GM12878 (cell line): ENCODE measurements around the gene PCBP1. TPM values are rescaled to one million over a fixed set of nuclear protein-coding genes. Genes with fewer than 3 reads are reported as not detected.

Source experiments
- ATF2 ChIP-seq: IDR thresholded peaks from 2 replicates; pipeline ENCODE4 v1.6.1; 2012; ENCODE audit warnings: low read length, inconsistent platforms
- CREB1 ChIP-seq: IDR thresholded peaks from 2 replicates; pipeline ENCODE4 v1.6.1; 2012; ENCODE audit warnings: low read depth, mild to moderate bottlenecking, inconsistent platforms
- CUX1 ChIP-seq: IDR thresholded peaks from 2 replicates; pipeline ENCODE4 v1.6.1; 2012; ENCODE audit warnings: improper control_type of control experiment, low read depth, low read length; ENCODE audit not compliant: insufficient replicate concordance
- DPF2 ChIP-seq: fragments of 450-650 bp; IDR thresholded peaks from 2 replicates; pipeline ENCODE4 v1.6.1; 2017; ENCODE audit warnings: mild to moderate bottlenecking
- ESRRA ChIP-seq: IDR thresholded peaks from 2 replicates; pipeline ENCODE4 v1.6.1; 2012; ENCODE audit warnings: mild to moderate bottlenecking, low read length, improper control_type of control experiment
- FOXK2 ChIP-seq: fragments of 450-650 bp; IDR thresholded peaks from 2 replicates; pipeline ENCODE4 v1.6.1; 2017; ENCODE audit warnings: mild to moderate bottlenecking, moderate library complexity
- IKZF1 ChIP-seq: fragments of 450-650 bp; conservative IDR thresholded peaks from 2 replicates; pipeline ENCODE4 v1.6.1; 2017; ENCODE audit warnings: antibody characterized with exemption, mild to moderate bottlenecking
- MLLT1 ChIP-seq: fragments of 450-650 bp; IDR thresholded peaks from 2 replicates; pipeline ENCODE4 v1.6.1; 2016; ENCODE audit warnings: mild to moderate bottlenecking
- MXI1 ChIP-seq: fragments of 150-350 bp; IDR thresholded peaks from 2 replicates; pipeline ENCODE4 v1.6.1; 2011; ENCODE audit warnings: low read depth, mild to moderate bottlenecking, inconsistent platforms, low read length, improper control_type of control experiment
- NFYB ChIP-seq: IDR thresholded peaks from 2 replicates; pipeline ENCODE4 v1.6.1; 2011; ENCODE audit warnings: low read depth, mild to moderate bottlenecking, low read length, improper control_type of control experiment, moderate library complexity; ENCODE audit not compliant: insufficient read depth
- PML ChIP-seq: IDR thresholded peaks from 2 replicates; pipeline ENCODE4 v1.6.1; 2012; ENCODE audit warnings: low read length, inconsistent platforms
- POLR2AphosphoS2 ChIP-seq: IDR thresholded peaks from 2 replicates; pipeline ENCODE4 v1.6.1; 2011; ENCODE audit warnings: low read depth, mild to moderate bottlenecking, low read length, improper control_type of control experiment, moderate library complexity
- SMARCA5 ChIP-seq: fragments of 450-650 bp; IDR thresholded peaks from 2 replicates; pipeline ENCODE4 v1.6.1; 2017; ENCODE audit warnings: mild to moderate bottlenecking
- SMC3 ChIP-seq: IDR thresholded peaks from 2 replicates; pipeline ENCODE4 v1.6.1; 2011; ENCODE audit warnings: low read length, improper control_type of control experiment, borderline replicate concordance
- SUZ12 ChIP-seq: fragments of 200-600 bp; sonication (generic); IDR thresholded peaks from one replicate; pipeline ENCODE4 v1.6.1; 2018; ENCODE audit warnings: antibody characterized with exemption, mild to moderate bottlenecking; ENCODE audit not compliant: unreplicated experiment
- WRNIP1 ChIP-seq: IDR thresholded peaks from 2 replicates; pipeline ENCODE4 v1.6.1; 2011; ENCODE audit warnings: low read depth, low read length, improper control_type of control experiment, borderline replicate concordance
- YY1 ChIP-seq: IDR thresholded peaks from 2 replicates; pipeline ENCODE4 v1.6.1; 2011; ENCODE audit warnings: low read depth, mild to moderate bottlenecking, low read length
- ZNF24 ChIP-seq: fragments of 450-650 bp; IDR thresholded peaks from 2 replicates; pipeline ENCODE4 v1.6.1; 2017; ENCODE audit warnings: antibody characterized with exemption, mild to moderate bottlenecking
- polyA plus RNA-seq, 11 experiments: library from polyadenylated mRNA; depleted of rRNA in 4 of 11; unstranded in 6 of 11; stranded (reverse) in 5 of 11; fragments of >200 nt; fragmentation: Nextera tagmentation in 4 of 11; fragmentation: Illumina TruSeq in 1 of 11; extraction: Ambion mirVana in 4 of 11; extraction: Trizol in 1 of 11; gene quantifications; 1 replicate in 1 of 11; 2 replicates in 10 of 11; pipeline versions ENCODE4 v1.2.1 to v1.2.3, GENCODE V29; 2011 to 2016; ENCODE audit warnings: inconsistent platforms in 2 of 11, missing spikeins in 2 of 11, low read depth in 1 of 11
- total RNA-seq, 4 experiments: library from RNA; depleted of rRNA in 3 of 4; stranded (reverse); fragments of >200 nt in 3 of 4; fragmentation: Illumina TruSeq in 1 of 4; extraction: Trizol in 1 of 4; gene quantifications; 2 replicates each; pipeline versions ENCODE4 v1.2.1 to v1.2.3, GENCODE V29; 2013 to 2021
- TF ChIP-seq, protein P1 (sequence below): IDR thresholded peaks from 2 replicates; pipeline ENCODE4 v1.6.1; 2011; ENCODE audit warnings: mild to moderate bottlenecking, low read depth, low read length, moderate library complexity; ENCODE audit not compliant: insufficient replicate concordance

PCBP1 gene
- total and polyA plus RNA-seq, 10 of the 15 experiments (the other 5 are each of a cell fraction or from before 2014, with no cell fraction given): 24.4 to 494 (median 130) TPM

GRCh38 chr2:70132244-70133126 lies 45.2 kb downstream of the PCBP1 start (continued):
- TF ChIP-seq WRNIP1: no peak
- peak; percentile 48; the same call in 1 of the 2 replicates for TF ChIP-seq CREB1
- TF ChIP-seq ATF2: no peak
- TF ChIP-seq, protein P1, sequence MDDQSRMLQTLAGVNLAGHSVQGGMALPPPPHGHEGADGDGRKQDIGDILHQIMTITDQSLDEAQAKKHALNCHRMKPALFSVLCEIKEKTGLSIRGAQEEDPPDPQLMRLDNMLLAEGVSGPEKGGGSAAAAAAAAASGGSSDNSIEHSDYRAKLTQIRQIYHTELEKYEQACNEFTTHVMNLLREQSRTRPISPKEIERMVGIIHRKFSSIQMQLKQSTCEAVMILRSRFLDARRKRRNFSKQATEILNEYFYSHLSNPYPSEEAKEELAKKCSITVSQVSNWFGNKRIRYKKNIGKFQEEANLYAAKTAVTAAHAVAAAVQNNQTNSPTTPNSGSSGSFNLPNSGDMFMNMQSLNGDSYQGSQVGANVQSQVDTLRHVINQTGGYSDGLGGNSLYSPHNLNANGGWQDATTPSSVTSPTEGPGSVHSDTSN: peak; percentile 79
- TF ChIP-seq MXI1: peak; percentile 66
- TF ChIP-seq SUZ12: no peak
- peak; percentile 92 for TF ChIP-seq MLLT1
- TF ChIP-seq IKZF1: peak; percentile 50
- TF ChIP-seq SMC3: peak; percentile 5; the same call in 1 of the 2 replicates
- TF ChIP-seq FOXK2: no peak
- TF ChIP-seq ESRRA: no peak
- peak; percentile 31; the same call in 1 of the 2 replicates for TF ChIP-seq YY1
- TF ChIP-seq DPF2: 0 out of 2 replicates have a peak, but pooled peaks have one; percentile 0
- peak; percentile 59 for TF ChIP-seq POLR2AphosphoS2
- no peak for TF ChIP-seq SMARCA5
- TF ChIP-seq CUX1: peak; percentile 64
- no peak for TF ChIP-seq PML
- 0 out of 2 replicates have a peak, but pooled peaks have one; percentile 45 for TF ChIP-seq NFYB
- TF ChIP-seq ZNF24: peak; percentile 92
